ENCODE results near the gene ADAMTS14. TPM values are rescaled to one million over a fixed set of nuclear protein-coding genes. Genes with fewer than 3 reads are reported as not detected.

The ADAMTS14 gene
- total and polyA plus RNA-seq, 7 donors, result 0.03 to 0.18 (median 0.06) TPM; not detected in 3

- no peaks in the 10 kb centered on the region for H3K36me3 ChIP-seq (ENCODE audit: insufficient read depth in 1 of 2, low read depth in 1 of 2)
- no peak for ATAC-seq
- 95 to 96% (median 95%) methylated on average over 10 of the region's 10 CpGs for WGBS, 3 donors
- DNase-seq, result no peak
- TF ChIP-seq CTCF (IDR thresholded peaks at IDR 0.05), result no peak
- no peaks in the 10 kb centered on the region for H3K9me3 ChIP-seq
- H3K27me3 ChIP-seq (ENCODE audit: insufficient read depth in 3 of 3, low read length in 2 of 3), result no peaks in the 10 kb centered on the region
- H3K4me1 ChIP-seq, result peaks cover 6% of the 10 kb centered on the region
- intact Hi-C loops (cut with DNase I), result no loop called here
- no peak overlapping the region for H3K4me3 ChIP-seq
- H3K27ac ChIP-seq, result no peak overlapping the region
Measured at GRCh38 chr10:70748801-70749573, 76.7 kb downstream of the ADAMTS14 start.

GRCh38 chr10:70749756-70750155 is 77.5 kb downstream of the ADAMTS14 start:
- Histone ChIP-seq H3K36me3 (ENCODE audit: insufficient read depth in 1 of 2, low read depth in 1 of 2) (no peaks in the 10 kb centered on the region), H3K27ac (no peak overlapping the region), H3K4me1 (peaks cover 6% of the 10 kb centered on the region), H3K9me3 (no peaks in the 10 kb centered on the region), H3K4me3 (no peak overlapping the region), H3K27me3 (ENCODE audit: insufficient read depth in 3 of 3, low read length in 2 of 3) (no peaks in the 10 kb centered on the region)
- 95 to 97% (median 97%) methylated on average over 8 to 10 of the region's 10 CpGs for WGBS, 3 donors
- ATAC-seq (no peak), DNase-seq (no peak)
- intact Hi-C loops (cut with DNase I), result no loop called here
- no peak for TF ChIP-seq CTCF (IDR thresholded peaks at IDR 0.05)

GRCh38 chr10:70750156-70750703 is 77.9 kb downstream of the ADAMTS14 start:
- Histone ChIP-seq H3K27me3 (ENCODE audit: insufficient read depth in 3 of 3, low read length in 2 of 3) (no peaks in the 10 kb centered on the region), H3K4me3 (no peak overlapping the region), H3K4me1 (peaks cover 6% of the 10 kb centered on the region), H3K27ac (no peak overlapping the region), H3K36me3 (ENCODE audit: insufficient read depth in 1 of 2, low read depth in 1 of 2) (no peaks in the 10 kb centered on the region), H3K9me3 (no peaks in the 10 kb centered on the region)
- ATAC-seq, result no peak
- no peak for TF ChIP-seq CTCF (IDR thresholded peaks at IDR 0.05)
- intact Hi-C loops (cut with DNase I), result no loop called here
- DNase-seq, result no peak
- whole genome bisulfite sequencing, 3 donors, result 58 to 89% (median 78%) methylated on average over 3 of the region's 3 CpGs

- DNase-seq, result no peak
Measured at GRCh38 chr10:70751356-70751755, 79.0 kb downstream of the ADAMTS14 start.

More at GRCh38 chr10:70751356-70751755, 79.0 kb downstream of the ADAMTS14 start:
- peaks cover 2% of the 10 kb centered on the region for H3K4me1 ChIP-seq
- no peak overlapping the region for H3K27ac ChIP-seq
- intact Hi-C loops (cut with DNase I), result no loop called here
- no peaks in the 10 kb centered on the region for H3K36me3 ChIP-seq (ENCODE audit: insufficient read depth in 1 of 2, low read depth in 1 of 2)
- no peak for ATAC-seq
- H3K9me3 ChIP-seq, result no peaks in the 10 kb centered on the region
- H3K27me3 ChIP-seq (ENCODE audit: insufficient read depth in 3 of 3, low read length in 2 of 3), result no peaks in the 10 kb centered on the region
- H3K4me3 ChIP-seq, result no peak overlapping the region
- 95 to 98% (median 98%) methylated on average over 9 of the region's 9 CpGs for WGBS, 3 donors
- TF ChIP-seq CTCF (IDR thresholded peaks at IDR 0.05), result no peak
